Stimulated activated CD4-positive, alpha-beta T cell treated with anti-CD3 and anti-CD28 coated beads, TNF-alpha, amount 100 ng/mL, for 24 hours (primary cell): Measurements from ENCODE around the gene PMPCB.
A peak's percentile ranks its signal among the peaks of the same experiment; 100 is the strongest.
"Not testable (repeated sequence)": the region's sequence is repeated elsewhere in the genome, so short reads cannot be mapped to it uniquely, and the experiment has no call there.

Experiments used
- DNase-seq, 3 experiments: peaks; one replicate each; pipeline ENCODE4 v3.0.0-alpha.2; 2020; ENCODE audit warnings: low read depth in 3 of 3

The PMPCB gene, protein sequence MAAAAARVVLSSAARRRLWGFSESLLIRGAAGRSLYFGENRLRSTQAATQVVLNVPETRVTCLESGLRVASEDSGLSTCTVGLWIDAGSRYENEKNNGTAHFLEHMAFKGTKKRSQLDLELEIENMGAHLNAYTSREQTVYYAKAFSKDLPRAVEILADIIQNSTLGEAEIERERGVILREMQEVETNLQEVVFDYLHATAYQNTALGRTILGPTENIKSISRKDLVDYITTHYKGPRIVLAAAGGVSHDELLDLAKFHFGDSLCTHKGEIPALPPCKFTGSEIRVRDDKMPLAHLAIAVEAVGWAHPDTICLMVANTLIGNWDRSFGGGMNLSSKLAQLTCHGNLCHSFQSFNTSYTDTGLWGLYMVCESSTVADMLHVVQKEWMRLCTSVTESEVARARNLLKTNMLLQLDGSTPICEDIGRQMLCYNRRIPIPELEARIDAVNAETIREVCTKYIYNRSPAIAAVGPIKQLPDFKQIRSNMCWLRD

GRCh38 chr7:103296901-103297836 is at the start of gene PMPCB:
Gene PMPCB (plus strand): TSS chr7:103297435. CDS start chr7:103297460, 25 bp downstream.
- peak; percentile 90 to 97 (median 95) for DNase-seq

GRCh38 chr7:103253699-103254506 is 43.3 kb upstream of the PMPCB start:
- not testable (repeated sequence) for DNase-seq

DNA sequence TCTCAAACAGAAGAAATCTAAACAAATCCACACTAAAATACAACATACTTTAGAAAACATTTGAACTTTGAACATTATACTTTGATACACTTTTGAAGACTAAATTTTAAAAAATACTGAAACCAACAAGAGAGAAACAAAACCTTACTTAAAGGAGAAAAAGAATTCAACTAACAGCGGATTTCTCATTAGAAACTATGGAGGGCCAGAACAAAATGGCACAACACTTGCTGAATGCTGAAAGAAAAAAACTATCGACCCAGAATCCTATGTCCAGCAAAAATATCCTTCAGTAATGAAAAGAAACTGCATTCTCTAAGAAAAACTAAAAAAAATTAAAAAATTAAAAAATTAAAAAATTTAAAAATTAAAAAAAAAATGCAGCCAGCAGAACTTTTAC is 33.2 kb upstream of the PMPCB start:
- DNase-seq: not testable (repeated sequence)

DNA sequence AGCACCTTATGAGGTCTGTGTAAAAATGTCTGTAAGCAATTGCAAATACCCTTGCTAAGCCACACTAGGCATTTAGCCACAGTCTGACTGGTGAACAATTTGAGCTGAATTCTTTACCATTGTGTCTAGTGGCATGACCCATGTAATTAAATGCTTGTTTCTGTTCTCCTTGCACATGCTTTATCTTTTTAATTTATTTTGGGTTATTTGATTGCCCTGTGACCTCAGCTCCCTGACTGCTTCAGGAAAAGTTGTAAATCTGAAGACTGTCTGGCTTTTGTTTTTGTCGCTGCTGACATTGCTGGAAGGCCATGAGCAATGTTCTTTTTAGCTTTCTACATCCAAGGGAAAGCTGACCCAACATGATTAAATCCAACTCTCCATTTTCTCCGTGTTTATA is 31.0 kb upstream of the PMPCB start:
- not testable (repeated sequence) for DNase-seq

- not testable (repeated sequence) for DNase-seq
These were observed 23.9 kb upstream of the PMPCB start for GRCh38 chr7:103273374-103273773.

DNA sequence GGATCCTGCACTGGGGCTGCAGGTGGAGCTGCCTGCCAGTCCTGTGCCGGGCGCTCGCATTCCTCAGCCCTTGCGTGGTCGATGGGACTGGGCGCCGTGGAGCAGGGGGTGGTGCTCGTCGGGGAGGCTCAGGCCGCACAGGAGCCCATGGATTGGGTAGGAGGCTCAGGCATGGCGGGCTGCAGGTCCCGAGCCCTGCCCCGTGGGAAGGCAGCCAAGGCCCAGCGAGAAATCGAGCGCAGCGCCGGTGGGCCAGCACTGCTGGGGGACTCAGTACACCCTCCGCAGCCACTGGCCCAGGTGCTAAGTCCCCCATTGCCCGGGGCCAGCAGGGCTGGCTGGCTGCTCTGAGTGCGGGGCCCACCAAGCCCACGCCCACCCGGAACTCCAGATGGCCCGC is 22.4 kb upstream of the PMPCB start:
- DNase-seq: not testable (repeated sequence)

- not testable (repeated sequence) for DNase-seq
These were observed 19.0 kb upstream of the PMPCB start for GRCh38 chr7:103278195-103278594.

DNA sequence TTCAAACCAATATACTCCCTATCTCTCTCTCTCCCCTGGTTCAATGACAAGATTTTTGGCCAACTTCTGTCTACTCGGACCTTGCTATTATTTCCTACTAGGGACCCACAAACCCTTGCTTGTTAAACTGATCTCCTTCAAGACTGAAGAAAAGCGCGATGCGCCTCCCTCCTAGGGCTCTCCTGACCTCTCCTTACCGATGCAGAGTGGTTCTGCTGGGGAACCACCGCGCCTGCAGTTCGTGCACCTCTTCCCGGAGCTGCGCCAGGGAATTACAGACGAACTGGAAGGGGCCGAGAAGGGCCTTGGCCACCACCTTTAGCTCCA is 17.6 kb upstream of the PMPCB start:
- DNase-seq: not testable (repeated sequence)

DNA sequence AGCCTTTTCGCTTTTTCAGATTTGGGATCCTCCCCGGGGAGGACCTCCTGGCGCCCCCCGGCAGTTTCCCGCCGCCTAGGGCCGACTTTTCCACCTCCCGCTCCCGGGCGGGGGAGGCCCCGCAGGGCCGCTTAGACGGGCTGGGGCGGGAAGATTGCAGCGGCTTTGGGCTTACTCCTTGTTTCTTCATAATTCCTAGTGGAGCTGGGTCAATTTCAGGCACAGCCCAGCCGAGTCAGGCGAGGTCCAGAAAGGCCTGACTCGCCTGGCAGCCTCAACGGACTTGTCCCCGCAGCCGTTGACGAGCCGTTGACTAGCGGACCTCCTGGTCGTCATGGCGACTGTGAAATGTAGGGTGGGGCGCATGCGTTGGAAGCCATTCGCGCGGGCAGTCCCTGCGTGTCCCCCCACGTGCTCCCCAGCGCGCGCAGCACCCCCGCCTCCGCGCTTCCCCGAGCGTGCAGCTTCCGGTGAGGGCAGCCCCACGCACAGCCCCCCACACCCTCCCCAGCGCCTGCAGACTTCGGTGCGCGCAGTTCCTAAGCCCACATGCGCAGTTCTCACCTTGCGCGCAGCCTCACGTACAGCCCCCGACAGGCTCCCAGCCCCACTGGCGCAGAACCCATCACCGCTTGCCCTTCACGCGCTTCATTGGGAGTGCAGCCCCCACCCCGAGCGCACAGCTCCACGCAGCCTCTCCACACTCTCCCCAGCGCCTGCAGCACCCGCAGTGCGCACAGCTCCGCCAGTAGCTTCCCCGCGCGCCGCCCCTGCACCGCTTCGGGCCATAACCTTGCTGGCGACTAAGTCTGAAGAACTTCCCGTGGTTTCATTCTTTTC is 17.1 kb upstream of the PMPCB start:
- peak; percentile 77 to 86 (median 79) for DNase-seq

DNA sequence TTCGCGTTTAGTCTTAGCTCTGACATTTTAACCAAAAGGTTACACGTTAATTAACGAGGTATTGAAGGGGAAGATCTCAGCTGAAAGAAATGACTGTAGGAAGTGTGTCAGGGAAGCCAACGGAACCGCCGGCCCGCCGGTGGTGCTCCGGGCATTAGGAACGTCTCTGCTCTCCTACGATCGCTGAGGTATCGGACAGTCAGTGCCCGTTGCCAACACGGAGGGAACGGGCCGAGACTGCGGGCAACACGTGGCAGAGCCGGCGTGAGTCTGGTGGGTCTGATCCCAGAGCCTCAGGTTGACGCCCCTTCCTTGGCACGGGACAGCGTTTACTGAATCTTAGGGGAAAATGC is 16.5 kb upstream of the PMPCB start:
- peak in 1 of 3 experiments; percentile 5 for DNase-seq

- not testable (repeated sequence) for DNase-seq
These were observed 14.3 kb upstream of the PMPCB start for GRCh38 chr7:103282802-103283427.

GRCh38 chr7:103292122-103292521 is 5.1 kb upstream of the PMPCB start:
- DNase-seq: no peak

- DNase-seq: no peak
These were observed 3.7 kb upstream of the PMPCB start for GRCh38 chr7:103293526-103293925.

- no peak for DNase-seq
These were observed 573 bp downstream of the PMPCB start for GRCh38 chr7:103297837-103298179.

DNA sequence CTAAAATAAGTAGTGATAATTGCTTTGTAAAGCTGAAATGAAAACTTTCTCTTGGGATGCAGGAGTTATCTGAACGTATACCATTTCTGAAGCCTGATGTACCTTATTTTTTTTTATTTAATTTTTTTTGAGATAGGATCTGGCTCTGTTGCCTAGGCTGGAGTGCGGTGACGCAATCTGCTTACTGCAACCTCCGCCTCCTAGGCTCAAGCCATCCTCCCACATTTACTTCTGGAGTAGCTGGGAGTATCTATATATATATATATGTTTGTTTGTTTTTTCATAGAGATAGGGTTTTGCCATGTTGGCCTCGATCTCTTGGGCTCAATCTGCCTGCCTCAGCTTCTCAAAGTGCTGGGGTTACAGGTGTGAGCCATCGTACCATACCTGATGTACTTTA is 2.4 kb downstream of the PMPCB start:
- DNase-seq: no peak

DNA sequence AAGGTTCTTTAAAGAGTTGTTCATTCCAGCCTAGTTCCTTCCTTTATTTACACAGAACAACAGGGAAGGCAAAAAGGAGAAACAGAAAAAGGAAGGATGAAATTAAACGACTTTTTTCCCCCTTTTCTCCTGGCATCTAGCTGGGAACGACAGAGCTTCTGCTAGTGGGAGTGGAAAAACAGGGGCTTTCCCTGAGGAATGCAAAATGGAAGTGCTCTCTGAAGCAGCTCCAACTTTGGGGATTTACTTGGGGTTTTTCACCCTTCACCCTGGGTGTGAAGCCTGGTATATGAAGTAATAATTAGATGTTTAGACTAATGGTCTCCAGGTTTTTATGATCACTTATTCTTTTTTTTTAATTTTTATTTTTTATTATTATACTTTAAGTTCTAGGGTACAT is 4.2 kb downstream of the PMPCB start:
- no peak for DNase-seq

DNA sequence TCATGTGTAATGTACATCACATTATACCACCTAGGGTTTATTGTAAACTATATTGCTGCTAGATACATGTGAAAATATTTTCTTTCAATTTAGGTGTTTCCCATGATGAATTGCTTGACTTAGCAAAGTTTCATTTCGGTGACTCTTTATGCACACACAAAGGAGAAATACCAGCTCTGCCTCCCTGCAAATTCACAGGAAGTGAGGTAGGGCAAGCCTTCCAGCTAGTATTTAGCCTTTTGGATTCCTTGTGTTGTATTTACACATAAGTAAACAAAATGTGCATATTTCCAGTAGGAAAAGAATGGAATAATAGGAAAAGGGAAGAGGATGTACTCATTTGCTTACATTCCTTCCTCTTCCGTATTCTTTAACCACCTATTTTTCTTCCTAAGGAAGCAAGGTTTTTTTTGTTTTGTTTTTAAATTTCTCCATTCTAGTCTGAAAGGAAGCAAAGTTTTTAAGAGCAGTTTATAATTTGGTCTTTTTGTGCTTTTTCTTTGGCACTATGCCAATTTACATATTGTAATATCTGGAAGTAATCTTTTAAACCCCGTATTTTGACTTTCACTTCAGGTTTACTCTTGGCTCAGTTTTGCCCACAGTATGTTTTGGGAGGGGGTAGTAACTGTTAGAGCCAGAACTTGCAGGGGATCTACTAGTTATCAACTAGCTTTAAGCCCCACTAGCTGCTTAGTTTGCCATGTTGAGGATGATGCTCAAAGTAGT is 10.4 kb downstream of the PMPCB start:
- no peak for DNase-seq

DNA sequence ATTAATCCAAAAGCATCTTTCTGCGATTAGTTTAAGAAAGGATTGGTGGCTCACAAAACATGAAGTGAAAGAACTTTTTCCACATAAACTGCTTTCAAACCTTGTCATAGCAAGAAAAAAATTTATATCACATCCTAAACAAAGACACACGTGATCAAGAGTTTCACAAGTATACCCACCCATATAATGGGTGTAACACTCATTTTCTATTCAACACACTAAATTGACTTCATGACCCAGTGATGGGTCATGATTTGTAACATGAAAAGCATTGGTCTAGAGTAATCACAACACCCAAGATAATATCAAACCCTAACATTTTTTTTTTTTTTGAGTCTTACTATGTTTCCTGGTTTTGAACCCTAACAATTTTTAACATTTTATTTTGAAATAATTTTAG is 17.6 kb downstream of the PMPCB start:
- no peak for DNase-seq

GRCh38 chr7:103316380-103316941 is 19.2 kb downstream of the PMPCB start:
- no peak for DNase-seq
